KG1 (cell line): Measurements from ENCODE around the gene TTLL10.

Source experiments
- DNase-seq: peaks from one replicate; lab custom pipeline; 2025; lab: John Stamatoyannopoulos, UW

The TTLL10 gene

DNA sequence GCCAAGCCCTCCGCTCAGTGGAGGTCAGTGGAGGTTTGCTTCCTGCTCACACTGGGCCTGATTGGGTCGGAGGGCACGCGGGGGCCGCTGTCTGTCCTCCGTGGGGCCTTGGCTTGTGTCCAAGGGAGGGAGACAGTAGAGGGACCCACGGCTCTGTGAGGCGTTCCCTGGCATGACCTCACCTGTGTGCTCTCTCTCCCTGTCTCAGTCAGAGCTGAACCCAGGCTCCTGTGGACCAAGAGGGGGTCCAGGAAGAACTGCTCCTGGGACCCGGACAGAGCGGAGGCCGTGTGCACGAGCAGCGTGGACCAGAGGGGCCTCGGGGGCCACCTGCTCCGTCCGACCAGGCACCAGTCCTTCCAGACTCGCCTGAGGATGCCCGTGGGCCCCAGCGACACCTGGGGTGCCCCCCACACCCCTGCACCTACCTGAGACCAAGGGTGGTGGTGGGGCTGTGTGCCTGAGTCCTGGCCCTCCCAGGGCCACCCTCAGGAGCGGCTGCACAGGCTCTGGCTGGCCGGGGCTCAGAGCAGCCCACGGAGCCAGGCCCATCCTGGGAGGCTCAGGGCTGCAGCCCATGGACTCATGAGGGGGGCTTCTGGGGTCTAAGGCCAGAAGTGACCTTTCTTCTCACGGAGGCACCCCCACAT lies 13.3 kb upstream of the TTLL10 start:
- no peak for DNase-seq

DNA sequence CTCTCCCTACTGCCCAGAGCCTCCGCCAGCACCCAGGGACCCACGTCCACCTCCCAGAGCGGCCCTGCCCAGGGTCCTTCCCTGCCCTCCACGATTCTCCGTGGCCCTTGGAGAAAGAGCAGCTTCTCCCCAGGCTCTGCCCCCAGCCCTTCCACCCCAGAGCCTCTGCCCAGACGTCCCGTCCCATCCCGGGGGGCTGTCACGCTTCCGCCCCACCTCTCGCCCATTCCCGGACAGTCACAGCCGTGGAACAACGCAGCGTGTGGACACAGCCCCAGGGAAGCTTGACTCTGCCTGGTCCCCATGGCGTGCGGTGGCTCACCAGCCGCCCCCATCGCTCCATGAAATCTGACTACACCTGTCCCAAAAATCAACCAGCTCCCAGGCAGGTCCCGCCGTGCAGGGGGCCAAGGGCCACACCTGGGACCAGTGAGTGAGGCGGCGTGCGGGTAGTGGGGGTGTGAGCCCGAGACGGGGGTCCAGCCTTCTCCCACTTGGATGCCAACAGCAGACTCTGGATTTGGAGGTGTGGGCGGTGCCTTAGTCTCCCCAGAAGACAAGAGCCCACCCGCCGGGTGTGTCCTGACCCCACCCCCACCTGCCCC lies 12.5 kb upstream of the TTLL10 start:
- DNase-seq = no peak

DNA sequence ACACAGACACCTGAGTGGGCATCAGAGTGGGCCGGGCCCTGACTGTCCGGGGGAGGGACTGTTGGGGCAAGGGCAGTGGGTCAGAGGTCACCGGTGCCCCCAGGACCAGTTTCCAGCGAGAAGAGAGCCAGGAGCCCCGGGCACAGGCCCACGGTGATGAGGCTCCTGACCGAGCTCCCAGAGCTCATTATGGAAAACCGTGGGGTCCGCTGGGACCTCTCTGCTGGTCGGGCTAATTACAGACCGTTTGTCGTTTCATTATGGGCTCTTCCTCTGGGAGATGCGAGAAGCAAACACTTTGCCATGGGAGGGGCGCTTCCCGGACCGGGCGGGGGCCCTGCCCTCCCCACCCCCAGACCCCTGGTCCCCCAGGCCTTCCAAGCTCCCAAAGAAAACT lies 12.0 kb upstream of the TTLL10 start:
- DNase-seq = no peak

DNA sequence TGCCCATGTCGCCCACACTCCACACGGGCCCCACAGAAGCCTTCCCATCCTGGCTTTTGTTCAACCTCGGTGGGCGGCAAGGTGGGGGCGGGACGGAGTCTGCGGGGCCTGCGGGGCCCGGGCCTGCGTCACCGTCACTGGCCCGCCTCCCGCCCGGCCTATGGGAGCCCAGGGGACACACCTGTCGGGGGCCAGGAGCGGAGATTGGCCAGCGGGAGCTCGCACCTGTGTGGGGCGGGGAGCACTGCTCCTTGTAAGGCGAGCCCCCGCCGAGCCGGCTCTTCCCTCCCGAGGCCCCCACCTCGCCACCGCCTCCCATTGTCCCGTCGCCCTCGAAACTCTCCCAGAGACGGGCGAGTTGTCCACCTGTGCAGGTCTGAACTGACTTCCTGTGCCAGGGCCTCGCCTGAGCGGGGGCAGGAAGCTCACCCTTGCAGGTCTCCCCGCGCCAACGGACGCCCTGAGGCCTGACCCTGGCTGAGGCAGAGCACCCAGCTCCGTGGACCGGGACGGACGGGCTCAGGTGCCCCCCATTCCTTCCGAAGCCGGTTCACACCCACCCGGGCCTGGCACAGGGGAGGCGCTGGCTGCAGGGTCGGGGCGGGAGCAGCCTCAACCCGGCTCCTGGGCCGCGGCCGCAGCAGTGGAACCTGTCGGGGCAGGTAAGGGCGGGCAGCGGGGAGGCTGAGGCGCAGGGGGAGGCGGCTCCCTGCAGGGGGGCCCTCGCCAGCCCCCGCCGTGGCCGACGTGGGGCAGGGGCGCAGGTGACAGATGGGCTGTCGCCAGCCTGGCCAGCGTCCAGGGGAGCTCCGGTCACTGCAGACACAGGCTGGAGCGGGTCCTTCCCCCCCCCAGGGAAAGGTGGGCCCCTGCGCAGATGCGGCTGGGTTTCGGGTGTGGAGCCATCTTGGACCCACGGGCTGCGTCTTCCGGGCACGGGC lies 10.8 kb upstream of the TTLL10 start:
- DNase-seq = no peak

DNA sequence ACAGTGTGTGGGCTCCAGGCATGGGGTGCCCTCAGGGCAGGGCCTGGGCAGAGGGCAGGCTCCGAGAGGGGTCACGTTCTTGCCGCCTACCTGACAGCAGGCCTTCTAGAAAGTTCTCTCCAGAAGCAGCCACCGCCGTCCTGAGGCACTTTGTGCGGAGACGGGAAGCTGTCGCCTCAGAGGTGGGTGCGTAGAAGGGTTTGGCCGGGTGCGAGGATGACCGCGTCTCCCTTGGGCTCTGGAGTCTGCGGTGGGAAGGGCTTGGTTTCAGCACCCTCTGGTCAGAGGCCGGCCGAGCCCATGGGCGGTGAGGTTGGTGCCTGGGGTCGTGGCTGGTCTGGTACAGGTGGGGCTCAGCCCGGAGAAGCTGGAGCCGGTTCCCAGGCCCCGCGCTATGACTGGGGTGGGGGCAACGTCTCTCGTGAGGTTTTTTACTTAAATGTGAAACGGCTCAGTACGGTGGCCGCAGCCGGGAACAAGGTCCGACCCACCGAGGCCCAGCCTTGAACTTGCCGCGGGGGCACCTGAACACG lies 10.1 kb upstream of the TTLL10 start:
- DNase-seq = no peak

DNA sequence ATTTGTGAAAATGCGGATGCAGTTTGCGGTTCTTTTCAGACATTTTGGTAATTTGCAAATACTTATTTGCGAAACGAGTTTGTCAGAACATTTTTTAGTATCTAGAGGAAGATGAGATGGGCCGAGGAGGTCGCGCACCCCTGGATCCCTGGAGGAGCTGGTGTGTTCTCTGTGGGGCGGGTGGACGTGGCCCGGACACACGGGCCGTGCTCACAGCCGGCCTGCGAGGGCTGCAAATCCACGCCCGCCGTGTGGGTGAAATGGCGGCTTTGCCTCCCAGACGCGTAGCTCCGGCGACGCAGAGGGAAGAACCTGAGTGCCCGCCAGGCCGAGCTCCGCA lies 9.3 kb upstream of the TTLL10 start:
- no peak for DNase-seq

DNA sequence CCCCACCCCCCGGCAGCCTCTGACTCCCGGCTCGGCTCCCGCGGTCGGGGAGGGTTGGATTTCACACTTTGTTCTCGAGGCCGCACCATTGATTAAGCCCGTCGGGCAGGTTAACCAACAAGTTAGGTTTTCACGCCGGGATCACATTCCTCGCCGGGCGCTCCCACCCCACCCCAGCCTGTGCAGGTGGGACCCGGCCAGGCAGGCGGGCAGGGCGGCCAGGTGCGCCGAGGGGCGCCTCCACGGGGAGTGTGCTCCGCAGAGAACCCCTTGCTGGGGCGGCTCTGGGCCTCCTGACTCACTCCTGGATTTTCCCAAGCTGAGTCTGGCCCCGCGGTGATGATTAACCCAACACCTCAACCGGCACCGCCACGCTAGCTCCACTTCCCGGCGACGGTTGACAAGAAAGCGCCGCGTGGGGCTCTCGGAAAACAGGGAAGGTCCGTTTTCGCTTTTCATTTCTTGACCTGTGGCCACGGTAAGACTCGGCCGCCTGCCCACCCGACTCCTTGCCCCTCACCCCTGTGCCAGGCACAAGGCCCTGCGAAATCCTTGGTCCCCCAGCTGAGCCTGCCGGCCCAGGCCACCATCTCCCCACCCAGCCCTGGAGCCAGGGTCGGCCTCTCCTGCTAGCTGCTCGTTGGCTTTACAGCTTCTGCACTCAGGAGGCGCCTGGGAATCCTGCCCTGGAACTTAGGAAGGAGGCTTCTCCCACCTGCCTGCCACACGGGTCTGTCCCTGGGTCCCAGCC lies 8.8 kb upstream of the TTLL10 start:
- DNase-seq = no peak

DNA sequence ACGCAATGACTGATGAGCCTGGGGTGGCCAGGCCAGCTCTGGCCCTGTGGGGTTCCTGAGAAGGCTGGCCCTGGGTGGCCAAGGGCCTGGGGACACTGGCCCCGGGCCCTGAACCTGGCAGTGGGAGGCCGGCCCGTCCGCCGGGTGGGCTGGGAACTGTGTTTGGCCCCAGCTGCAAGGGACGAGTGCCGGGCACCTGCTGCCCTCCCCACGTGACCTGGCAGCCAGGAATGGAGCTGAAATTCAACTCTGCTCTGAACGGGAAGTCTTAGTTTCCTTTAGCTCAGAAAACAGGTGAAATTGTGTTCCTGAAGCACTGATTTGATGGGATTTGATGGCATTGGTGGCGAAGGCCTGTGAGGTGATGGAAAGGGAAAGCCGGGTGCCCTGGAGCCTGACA lies 8.2 kb upstream of the TTLL10 start:
- DNase-seq = no peak

DNA sequence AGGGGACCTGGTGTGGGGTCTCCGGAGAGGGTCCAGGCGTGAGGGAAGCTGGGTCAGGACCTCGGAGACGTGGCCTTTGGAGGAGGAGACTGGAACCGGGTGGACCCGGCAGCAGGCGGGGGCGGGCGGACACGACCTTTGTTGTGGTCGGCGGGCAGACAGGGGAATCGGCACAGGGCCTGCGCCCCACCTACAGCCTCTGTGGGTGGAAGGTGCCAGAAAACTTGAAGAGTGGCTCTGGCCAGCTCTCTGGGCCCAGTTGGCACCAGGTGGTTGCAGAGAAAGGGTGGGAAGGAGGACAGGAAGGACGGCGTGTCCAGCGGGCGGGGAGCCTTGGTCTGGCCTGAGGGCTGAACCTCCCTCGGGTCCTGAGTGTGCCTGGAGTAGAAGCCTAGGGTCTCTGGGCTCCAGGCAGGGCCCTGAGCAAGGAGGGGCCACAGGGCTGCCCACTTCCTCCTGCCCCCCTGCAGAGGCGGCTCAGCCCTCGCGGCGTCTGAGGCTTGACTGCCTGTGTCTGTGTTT lies 7.7 kb upstream of the TTLL10 start:
- no peak for DNase-seq

DNA sequence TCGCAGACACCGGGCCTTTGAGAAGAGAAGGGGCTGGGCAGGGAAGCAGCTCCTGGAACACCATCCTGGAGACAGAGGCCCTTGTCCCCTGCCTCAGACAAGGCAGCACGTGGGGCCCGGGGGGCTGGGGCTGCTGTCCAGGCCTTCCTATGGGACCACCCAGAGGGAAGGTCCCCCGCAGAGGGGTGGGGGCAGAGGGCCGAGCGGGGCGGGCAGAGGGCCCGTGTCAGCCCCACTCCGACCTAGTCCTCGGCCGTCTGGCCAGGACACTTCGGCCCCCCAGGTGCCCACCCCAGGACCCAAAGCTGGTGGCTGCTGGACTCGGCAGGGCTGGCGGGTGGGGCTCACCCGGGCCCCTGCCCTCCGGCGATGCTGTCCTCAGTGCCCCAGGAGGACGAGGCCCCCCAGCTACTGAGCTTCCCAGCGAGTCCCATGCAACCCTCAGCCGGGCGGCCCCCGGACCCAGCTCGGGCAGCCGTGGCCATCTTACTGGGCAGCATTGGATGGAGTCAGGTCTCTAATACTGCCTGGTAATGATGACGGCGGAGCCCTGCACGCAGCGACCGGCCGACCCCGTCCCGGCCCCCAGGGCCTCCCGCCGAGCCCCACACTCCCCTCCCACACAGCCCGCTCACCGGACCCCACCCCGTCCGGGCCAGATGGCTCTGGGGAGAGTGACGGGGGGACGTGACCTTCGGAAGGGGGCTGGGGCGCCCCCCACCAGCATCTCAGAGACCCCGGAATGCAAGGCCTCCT lies 6.9 kb upstream of the TTLL10 start:
- no peak for DNase-seq

DNA sequence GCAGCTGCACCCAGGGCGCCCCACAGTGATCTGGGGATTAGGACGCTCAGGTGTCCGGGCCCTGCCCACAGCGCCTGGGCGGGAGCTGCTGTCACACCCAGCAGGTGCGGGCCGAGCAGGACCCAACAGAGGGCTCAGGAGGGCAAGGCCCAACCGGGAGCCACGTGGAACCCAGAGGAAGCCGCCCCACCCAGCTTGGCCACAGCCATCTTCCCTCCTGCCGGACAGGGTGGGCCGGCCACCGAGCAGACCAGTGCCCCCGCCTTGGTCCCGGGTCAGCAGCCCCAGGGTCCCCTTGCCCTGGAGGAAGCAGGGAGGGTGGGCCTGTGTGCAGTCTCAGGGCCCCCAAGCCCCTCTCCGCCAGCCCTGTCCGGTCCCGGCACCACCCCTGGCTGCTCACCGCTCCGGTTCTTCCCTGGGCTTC lies 6.3 kb upstream of the TTLL10 start:
- DNase-seq = no peak

DNA sequence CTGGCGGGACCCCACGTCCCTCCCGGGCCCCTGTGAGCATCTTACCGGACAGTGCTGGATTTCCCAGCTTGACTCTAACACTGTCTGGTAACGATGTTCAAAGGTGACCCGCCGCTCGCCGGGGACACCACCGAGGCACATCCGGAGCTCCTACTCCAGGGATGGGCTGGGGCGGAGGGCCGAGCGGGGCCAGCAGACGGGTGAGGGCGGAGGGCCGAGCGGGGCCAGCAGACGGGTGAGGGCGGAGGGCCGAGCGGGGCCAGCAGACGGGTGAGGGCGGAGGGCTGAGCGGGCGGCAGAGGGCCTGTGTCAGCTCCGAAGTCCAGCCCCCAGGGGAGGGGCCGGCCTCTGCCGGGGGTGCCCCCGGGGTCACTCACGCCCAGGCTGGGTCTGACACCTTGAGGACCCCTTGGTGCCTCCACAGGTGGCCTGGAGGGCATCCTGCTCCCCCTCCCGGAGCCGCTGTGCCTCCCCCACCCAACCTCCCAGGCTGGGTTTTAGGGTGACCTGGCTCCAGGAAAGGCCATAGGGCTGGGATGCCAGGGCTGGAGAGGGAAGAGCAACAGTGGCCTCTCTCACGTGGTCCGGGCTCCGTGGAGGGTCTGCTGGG lies 5.7 kb upstream of the TTLL10 start:
- DNase-seq = no peak

DNA sequence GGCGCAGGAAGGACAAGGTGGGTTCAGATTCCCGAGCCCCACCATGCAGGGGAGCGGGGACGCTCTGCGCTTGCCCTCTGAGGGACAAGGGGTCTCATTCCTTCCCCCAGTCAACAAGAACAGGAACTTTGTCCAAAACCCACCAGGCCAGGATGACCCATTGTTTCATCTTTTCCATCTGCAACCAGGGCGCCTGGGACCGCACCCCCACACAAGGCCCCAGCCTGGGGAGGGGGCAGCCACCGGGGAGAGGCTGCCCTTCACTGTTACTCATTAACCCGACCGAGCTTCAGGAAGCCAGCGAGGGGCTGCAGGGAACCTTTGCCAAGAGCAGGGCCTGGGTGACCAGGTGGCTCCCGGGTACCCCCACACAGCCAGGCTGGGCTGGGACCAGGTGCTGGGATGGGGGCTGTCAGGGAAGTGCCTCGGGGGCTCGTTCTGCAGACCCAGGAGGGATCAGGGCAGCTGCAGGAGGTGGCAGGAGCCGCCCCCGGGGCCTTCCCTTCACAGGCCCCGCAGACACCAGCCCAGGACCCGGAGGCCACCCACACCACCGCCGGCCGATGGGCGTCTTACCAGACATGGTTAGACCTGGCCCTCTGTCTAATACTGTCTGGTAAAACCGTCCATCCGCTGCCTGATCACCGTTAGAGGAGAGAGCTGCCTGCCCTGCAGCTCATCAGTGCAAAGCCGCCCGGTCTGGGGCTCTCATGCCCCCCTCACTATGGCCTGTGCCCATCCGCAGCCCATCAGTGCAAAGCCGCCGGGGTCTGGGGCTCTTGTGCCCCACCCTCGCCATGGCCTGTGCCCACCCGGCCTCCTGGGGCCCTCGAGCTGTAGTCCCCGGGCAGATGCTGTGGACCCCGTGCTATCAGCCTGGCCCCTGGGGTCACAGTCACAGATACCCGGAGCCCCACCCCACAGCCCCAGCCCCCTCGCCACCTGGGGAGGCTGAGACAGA lies 4.9 kb upstream of the TTLL10 start:
- DNase-seq = no peak

DNA sequence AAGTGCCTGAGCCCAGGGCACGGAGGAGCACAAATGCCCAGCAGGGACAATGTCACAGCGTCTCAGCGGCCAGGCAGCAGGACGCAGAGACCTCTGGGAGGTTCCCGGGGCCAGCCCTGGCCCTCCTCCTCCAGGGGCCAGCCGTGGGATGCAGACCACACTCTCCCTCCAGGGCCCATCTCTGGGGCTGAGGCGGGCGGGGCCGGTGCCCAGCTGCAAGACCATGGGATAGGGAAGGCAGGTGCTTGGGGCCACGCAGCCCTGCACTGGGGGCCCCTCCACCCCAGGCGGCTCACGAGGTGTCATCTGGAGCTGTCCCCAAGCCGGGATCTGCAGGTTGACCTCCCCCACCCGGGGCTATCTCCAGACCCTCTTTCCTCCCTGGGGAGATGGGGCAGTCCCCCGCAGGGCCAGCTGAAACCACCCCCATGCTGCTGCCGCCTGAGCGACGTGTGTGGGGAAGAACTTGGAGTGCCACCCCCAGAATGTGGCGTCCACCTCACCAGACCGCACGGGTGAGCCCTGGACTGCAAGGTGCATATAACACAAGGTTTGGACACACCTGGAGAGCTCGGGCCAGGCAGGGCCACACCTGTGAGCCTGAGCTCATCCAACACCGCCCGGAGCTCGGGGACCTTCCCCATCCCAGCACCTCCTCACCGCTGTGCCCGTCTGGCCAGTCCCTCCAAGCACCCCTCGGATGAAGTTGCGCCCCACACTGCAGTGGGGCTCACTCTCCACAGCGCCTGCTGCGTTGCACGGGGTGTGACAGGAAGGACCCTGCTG lies 4.1 kb upstream of the TTLL10 start:
- no peak for DNase-seq

DNA sequence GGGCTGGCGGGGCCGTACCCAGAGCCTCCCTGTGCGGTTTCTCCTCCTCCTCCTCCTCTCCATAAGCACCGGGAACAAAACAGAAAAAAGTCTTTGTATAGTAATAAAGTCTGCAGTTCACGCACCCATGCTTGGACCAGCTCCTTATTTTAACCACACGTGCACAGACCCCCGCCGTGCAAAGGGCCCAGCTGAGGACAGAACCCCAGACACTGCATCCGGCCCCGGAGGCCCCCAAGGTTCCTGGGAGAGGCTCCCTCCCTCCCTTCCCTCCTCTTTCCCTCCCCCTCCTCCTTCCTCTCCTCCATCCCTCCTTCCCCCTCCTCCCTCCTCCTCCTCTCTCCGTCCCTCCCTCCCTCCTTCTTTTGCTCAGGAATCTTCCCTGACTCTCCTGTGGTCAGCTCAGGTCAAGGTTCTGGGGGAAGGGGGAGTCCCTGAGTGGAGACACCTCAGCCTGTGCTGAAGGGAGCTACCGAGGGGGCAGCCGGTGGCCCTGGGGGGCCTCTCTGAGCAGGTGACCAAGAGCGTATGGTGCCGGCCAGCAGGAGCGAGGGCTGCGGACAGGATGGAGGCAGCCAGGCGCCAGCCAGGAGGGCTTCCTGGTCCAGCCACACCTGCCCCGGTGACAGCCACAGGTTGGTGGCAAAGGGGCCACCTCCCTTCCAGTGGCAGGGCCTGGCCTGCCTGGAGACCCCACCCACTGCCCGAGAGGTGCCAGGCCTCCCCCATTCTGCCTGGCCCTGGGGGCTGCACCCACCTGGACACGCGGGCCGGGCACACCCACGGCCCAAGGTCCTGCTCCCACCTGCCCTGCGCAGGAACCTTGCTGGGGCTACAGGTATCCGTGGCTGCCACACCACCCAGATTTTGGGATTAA lies 3.2 kb upstream of the TTLL10 start:
- no peak for DNase-seq

DNA sequence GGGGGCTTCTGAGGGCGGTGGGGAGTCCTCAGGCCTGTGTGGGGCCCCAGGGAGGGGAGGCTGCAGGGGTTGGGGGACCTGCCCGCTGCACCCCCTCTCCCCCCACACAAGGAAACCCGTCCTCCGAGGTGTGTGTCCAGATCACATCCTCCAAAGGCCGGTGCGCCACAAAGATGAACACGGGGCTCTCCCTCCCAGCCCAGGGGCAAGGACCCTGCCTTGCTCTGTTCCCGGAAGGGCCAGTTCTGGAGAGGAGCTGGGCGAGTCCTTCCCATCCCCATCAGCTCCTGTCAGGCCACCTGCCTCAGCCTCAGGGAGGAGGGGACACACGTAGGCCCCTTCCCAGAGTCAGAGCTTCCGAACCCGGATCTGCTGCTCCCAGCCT lies 2.5 kb upstream of the TTLL10 start:
- DNase-seq = no peak

DNA sequence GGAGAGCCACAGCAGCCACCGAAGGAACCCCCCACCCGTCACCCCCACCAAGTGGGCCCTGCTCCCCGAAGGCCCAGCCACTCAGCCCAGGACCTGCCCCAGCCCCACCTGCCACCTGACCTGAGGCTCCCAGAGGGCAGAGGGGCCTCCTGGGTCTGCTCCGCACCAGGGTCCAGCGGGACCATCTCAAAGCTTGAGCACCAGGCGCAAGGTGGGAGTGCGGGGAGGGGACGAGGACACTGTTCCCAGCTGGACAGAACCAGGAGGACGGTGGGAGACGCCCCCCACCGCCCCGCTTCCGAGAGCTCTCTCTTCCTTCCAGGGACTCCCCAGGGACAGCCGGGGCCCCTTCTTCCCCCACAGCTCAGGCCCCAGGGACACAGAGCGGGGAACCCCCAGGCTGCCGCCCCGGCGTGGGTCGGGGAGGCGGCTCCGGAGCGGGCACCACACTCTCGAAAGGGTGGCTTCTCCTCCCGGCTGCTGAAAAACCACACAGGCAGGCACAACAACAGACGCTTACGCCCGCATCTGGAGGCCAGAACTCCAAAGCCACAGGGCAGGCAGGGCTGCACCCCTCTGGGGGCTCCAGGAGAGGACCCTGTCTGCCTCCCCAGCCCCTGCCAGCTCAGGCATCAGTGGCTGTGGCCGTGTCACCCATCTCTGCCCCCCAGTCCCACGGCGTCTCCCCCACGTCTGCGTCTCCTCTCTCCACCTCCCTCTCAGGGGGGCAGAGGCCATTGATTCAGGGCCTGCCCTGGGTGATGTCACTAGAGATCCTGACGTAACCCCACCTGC lies 1.9 kb upstream of the TTLL10 start:
- no peak for DNase-seq
